Measurements from ENCODE around the gene SPATS1. TPM values are rescaled to one million over a fixed set of nuclear protein-coding genes. Genes with fewer than 3 reads are reported as not detected.

SPATS1 gene
- total RNA-seq, 1 experiment from 2014 or later, result not detected

DNA sequence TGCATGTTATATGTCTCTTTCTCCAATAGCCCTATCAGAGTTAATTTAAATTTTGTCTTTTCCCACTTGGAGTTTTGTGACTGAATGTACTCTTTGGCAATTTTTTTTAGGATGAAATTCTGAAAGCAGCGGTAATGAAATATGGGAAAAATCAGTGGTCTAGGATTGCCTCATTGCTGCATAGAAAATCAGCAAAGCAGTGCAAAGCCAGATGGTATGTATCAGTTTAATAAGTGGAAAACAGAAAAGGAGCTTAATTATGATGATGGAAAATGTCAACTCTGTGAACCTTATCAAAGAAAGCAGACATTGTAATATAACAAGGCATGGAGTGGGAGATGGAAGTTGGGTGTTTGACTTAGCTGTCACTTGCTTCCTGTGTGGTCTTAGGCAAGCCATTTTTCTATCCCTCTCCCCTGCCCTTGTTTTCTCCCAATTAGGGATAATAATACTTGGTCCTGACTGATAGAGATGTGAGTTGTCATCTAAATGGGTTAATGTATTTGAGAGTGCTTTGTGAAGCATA, 47.8 kb downstream of the SPATS1 start:
- peaks cover 43% of the 10 kb centered on the region for H3K36me3 Mint-ChIP-seq
- TF ChIP-seq, protein P1, sequence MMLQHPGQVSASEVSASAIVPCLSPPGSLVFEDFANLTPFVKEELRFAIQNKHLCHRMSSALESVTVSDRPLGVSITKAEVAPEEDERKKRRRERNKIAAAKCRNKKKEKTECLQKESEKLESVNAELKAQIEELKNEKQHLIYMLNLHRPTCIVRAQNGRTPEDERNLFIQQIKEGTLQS (CRISPR knock-in tag; conservative IDR thresholded peaks at IDR 0.05), result no peak
- TF ChIP-seq IRF1 (CRISPR knock-in tag; IDR thresholded peaks at IDR 0.05), result no peak
- no peak for TF ChIP-seq PRRX2 (CRISPR knock-in tag; IDR thresholded peaks at IDR 0.05)
- no peak for TF ChIP-seq SMAD3 (CRISPR knock-in tag; IDR thresholded peaks at IDR 0.05; ENCODE audit: borderline replicate concordance)
- TF ChIP-seq, protein P2, sequence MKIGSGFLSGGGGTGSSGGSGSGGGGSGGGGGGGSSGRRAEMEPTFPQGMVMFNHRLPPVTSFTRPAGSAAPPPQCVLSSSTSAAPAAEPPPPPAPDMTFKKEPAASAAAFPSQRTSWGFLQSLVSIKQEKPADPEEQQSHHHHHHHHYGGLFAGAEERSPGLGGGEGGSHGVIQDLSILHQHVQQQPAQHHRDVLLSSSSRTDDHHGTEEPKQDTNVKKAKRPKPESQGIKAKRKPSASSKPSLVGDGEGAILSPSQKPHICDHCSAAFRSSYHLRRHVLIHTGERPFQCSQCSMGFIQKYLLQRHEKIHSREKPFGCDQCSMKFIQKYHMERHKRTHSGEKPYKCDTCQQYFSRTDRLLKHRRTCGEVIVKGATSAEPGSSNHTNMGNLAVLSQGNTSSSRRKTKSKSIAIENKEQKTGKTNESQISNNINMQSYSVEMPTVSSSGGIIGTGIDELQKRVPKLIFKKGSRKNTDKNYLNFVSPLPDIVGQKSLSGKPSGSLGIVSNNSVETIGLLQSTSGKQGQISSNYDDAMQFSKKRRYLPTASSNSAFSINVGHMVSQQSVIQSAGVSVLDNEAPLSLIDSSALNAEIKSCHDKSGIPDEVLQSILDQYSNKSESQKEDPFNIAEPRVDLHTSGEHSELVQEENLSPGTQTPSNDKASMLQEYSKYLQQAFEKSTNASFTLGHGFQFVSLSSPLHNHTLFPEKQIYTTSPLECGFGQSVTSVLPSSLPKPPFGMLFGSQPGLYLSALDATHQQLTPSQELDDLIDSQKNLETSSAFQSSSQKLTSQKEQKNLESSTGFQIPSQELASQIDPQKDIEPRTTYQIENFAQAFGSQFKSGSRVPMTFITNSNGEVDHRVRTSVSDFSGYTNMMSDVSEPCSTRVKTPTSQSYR (CRISPR knock-in tag; IDR thresholded peaks at IDR 0.05), result no peak
- no peak for TF ChIP-seq EMX1 (CRISPR knock-in tag; IDR thresholded peaks at IDR 0.05)
- TF ChIP-seq IRF2 (CRISPR knock-in tag; IDR thresholded peaks at IDR 0.05; ENCODE audit: borderline replicate concordance, low read depth), result no peak
- TF ChIP-seq PRDM15 (CRISPR knock-in tag; IDR thresholded peaks at IDR 0.05), result no peak
- no peak for TF ChIP-seq USF2 (CRISPR knock-in tag; IDR thresholded peaks at IDR 0.05)
- no peak for TF ChIP-seq ELF4 (CRISPR knock-in tag; IDR thresholded peaks at IDR 0.05; ENCODE audit: low read depth)
- H3K4me3 Mint-ChIP-seq, result no peak overlapping the region
- no peaks in the 10 kb centered on the region for H3K27me3 Mint-ChIP-seq (ENCODE audit: low read depth)
- no peak overlapping the region for H3K27ac Mint-ChIP-seq
- ChIA-PET POLR2A (no interaction called here), CTCF (no interaction called here)
- H3K9me3 Mint-ChIP-seq, result no peaks in the 10 kb centered on the region
- H3K4me1 Mint-ChIP-seq, result peaks cover 24% of the 10 kb centered on the region
- no peak for DNase-seq (ENCODE audit: low spot score)
- no peak for ATAC-seq

Other genes starting within 250 kb of the SPATS1 start
- 70.0 to 74.2 TPM (median 74.2 TPM) in 3 replicates for gene MRPL14, start 215.2 kb upstream of the SPATS1 start, total RNA-seq (2021)
- 72.8 to 75.2 TPM (median 74.0 TPM) in 3 replicates for gene TMEM63B, start 215.1 kb upstream of the SPATS1 start, total RNA-seq (2021)
- 2.3 to 3.3 TPM (median 3.2 TPM) in 3 replicates for gene CAPN11, start 183.8 kb upstream of the SPATS1 start, total RNA-seq (2021)
- 3.9 to 7.5 TPM (median 6.4 TPM) in 3 replicates for gene MYMX, start 125.7 kb upstream of the SPATS1 start, total RNA-seq (2021)
- 131 to 139 TPM (median 132 TPM) in 3 replicates for gene SLC29A1, start 119.1 kb upstream of the SPATS1 start, total RNA-seq (2021)
- 2,159 to 2,172 TPM (median 2,171 TPM) in 3 replicates for gene HSP90AB1, start 95.5 kb upstream of the SPATS1 start, total RNA-seq (2021)
- 28.9 to 36.7 TPM (median 30.8 TPM) in 3 replicates for gene SLC35B2, start 85.1 kb upstream of the SPATS1 start, total RNA-seq (2021)
- 8.3 to 10.4 TPM (median 10.3 TPM) in 3 replicates for gene NFKBIE, start 77.1 kb upstream of the SPATS1 start, total RNA-seq (2021)
- gene TMEM151B, start 72.2 kb upstream of the SPATS1 start, total RNA-seq (2021), result 5.5 to 5.6 TPM (median 5.5 TPM) in 3 replicates
- gene AARS2, start 29.3 kb upstream of the SPATS1 start, total RNA-seq (2021), result 26.8 to 29.7 TPM (median 28.9 TPM) in 3 replicates
- gene CDC5L, start 45.1 kb downstream of the SPATS1 start, total RNA-seq (2021), result 23.5 to 24.6 TPM (median 24.0 TPM) in 3 replicates